GM12874 (cell line): ENCODE measurements around the gene AK5.

Experiments
- CTCF ChIP-seq: IDR thresholded peaks from 2 replicates; pipeline ENCODE4 v1.5.1; 2011; ENCODE audit warnings: low read depth, mild to moderate bottlenecking, control low read depth, low read length, moderate library complexity; ENCODE audit not compliant: insufficient read depth

Gene AK5

DNA sequence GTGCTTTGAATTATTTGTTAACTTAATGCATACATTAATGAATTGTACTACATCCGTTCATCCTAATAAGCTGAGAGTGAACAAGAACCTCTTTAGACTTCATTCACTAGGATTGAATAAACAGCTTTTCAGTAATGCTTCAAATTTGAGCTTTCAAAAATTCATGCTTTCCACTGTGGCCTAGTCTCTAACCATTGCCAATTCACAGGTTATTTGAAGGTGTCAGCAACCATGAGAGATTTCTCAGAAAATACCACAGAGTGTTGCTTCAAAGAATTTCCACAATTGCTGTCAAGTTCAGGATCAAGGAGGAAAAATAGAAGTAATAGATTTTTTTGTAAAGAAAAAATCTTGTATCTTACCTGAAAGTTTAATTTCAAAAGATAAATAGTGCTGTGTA lies 72.7 kb downstream of the AK5 start:
- no peak for TF ChIP-seq CTCF

GRCh38 chr1:77355010-77355409 lies 73.2 kb downstream of the AK5 start:
- no peak for TF ChIP-seq CTCF

- no peak for TF ChIP-seq CTCF
These were observed 74.3 kb downstream of the AK5 start for GRCh38 chr1:77356136-77356535.

DNA sequence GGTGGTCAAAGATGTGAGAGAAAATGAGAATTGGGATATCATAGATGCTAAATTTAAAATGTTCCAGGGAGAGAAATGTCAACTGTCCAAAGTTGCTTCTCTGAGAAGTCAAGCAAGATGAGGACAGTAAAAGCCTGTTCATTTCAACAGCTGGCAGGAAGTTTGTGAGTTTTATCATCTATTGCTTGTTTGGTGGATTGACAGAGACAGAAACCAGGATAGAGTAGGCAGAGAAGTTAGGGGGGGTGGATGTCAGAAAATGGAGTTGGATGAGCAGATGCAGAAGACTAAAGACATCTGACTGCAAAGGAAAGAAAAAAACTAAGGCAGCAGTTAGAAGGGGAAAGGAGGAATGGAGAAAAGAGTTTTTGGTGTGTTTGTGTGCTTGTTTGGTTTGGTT lies 78.4 kb downstream of the AK5 start:
- TF ChIP-seq CTCF: no peak

- no peak for TF ChIP-seq CTCF
These were observed 79.8 kb downstream of the AK5 start for GRCh38 chr1:77361621-77362020.

GRCh38 chr1:77370161-77370560 lies 88.3 kb downstream of the AK5 start:
- TF ChIP-seq CTCF: no peak

- no peak for TF ChIP-seq CTCF
These were observed 88.9 kb downstream of the AK5 start for GRCh38 chr1:77370583-77371306.

GRCh38 chr1:77371396-77371795 lies 89.6 kb downstream of the AK5 start:
- TF ChIP-seq CTCF: no peak
